MM.1S (cell line): ENCODE measurements around the gene BRF1.

Experiments used
- EZH2 ChIP-seq: fragments of 300-600 bp; sonication (generic); optimal IDR thresholded peaks from 2 replicates; pipeline ENCODE3; 2017; ENCODE audit warnings: low read depth, mild to moderate bottlenecking, antibody characterized with exemption, low read length, mixed read lengths
- TF ChIP-seq, protein P1 (sequence below): fragments of 300-600 bp; sonication (generic); IDR thresholded peaks from 2 replicates; pipeline ENCODE4 v1.5.1; 2016; ENCODE audit warnings: antibody characterized with exemption, low read length, mixed read lengths

DNA sequence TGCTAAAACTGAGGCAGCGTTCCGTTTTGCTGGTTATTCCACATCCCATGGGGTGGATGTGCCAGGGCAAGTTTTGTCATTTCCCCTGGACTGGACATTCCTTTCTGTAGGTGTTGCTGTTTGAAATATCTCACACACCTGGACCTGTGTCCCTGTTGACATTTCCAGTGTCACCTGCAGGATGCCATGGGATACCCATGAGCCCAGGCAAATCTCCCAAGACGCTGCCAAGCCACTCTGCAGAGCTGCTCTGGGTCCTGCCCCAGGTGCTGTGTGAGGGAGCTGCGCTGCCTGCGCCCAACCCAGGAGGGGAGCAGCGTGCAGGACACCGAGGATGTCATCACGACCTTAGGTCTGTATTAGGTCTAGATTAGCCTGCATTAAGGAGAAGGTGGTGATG lies 8.6 kb upstream of the BRF1 start:
- TF ChIP-seq, protein P1, sequence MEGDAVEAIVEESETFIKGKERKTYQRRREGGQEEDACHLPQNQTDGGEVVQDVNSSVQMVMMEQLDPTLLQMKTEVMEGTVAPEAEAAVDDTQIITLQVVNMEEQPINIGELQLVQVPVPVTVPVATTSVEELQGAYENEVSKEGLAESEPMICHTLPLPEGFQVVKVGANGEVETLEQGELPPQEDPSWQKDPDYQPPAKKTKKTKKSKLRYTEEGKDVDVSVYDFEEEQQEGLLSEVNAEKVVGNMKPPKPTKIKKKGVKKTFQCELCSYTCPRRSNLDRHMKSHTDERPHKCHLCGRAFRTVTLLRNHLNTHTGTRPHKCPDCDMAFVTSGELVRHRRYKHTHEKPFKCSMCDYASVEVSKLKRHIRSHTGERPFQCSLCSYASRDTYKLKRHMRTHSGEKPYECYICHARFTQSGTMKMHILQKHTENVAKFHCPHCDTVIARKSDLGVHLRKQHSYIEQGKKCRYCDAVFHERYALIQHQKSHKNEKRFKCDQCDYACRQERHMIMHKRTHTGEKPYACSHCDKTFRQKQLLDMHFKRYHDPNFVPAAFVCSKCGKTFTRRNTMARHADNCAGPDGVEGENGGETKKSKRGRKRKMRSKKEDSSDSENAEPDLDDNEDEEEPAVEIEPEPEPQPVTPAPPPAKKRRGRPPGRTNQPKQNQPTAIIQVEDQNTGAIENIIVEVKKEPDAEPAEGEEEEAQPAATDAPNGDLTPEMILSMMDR, result no peak
- no peak for TF ChIP-seq EZH2
